ENCODE results near the gene NRG2.

NRG2 gene

DNA sequence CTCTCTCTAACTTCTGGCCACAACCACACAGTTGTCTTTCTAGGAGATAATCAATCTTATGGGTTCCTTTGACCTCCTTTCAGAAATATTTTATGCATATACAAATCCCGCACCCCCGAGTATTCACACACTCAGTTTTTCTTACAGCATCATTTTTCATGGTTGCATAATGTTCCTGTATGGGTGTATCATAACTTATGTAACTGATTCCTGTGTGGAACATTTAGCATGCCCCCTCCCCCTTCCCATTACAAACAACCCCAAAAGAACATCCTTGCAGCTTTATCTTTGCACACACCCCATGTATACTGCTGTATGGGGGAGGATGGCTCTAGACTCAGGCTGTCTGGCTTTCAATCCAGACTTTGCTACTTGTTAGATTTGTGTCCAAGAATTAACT lies 153.7 kb downstream of the NRG2 start:
- H3K4me3 ChIP-seq (replicated peaks; ENCODE audit: insufficient read depth, low read length): no peak overlapping the region
- no peak for DNase-seq (ENCODE audit: low read depth in 1 of 2, low spot score in 1 of 2)
- TF ChIP-seq POLR2AphosphoS5 (IDR thresholded peaks at IDR 0.05; ENCODE audit: low read depth) (no peak), GABPA (IDR thresholded peaks at IDR 0.05; ENCODE audit: low read depth) (no peak), SPI1 (IDR thresholded peaks at IDR 0.05; ENCODE audit: borderline replicate concordance, low read depth) (no peak)
- TF ChIP-seq, protein P1, sequence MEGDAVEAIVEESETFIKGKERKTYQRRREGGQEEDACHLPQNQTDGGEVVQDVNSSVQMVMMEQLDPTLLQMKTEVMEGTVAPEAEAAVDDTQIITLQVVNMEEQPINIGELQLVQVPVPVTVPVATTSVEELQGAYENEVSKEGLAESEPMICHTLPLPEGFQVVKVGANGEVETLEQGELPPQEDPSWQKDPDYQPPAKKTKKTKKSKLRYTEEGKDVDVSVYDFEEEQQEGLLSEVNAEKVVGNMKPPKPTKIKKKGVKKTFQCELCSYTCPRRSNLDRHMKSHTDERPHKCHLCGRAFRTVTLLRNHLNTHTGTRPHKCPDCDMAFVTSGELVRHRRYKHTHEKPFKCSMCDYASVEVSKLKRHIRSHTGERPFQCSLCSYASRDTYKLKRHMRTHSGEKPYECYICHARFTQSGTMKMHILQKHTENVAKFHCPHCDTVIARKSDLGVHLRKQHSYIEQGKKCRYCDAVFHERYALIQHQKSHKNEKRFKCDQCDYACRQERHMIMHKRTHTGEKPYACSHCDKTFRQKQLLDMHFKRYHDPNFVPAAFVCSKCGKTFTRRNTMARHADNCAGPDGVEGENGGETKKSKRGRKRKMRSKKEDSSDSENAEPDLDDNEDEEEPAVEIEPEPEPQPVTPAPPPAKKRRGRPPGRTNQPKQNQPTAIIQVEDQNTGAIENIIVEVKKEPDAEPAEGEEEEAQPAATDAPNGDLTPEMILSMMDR (IDR thresholded peaks at IDR 0.05; ENCODE audit: insufficient read depth, low read length): no peak
- TF ChIP-seq, protein P2, sequence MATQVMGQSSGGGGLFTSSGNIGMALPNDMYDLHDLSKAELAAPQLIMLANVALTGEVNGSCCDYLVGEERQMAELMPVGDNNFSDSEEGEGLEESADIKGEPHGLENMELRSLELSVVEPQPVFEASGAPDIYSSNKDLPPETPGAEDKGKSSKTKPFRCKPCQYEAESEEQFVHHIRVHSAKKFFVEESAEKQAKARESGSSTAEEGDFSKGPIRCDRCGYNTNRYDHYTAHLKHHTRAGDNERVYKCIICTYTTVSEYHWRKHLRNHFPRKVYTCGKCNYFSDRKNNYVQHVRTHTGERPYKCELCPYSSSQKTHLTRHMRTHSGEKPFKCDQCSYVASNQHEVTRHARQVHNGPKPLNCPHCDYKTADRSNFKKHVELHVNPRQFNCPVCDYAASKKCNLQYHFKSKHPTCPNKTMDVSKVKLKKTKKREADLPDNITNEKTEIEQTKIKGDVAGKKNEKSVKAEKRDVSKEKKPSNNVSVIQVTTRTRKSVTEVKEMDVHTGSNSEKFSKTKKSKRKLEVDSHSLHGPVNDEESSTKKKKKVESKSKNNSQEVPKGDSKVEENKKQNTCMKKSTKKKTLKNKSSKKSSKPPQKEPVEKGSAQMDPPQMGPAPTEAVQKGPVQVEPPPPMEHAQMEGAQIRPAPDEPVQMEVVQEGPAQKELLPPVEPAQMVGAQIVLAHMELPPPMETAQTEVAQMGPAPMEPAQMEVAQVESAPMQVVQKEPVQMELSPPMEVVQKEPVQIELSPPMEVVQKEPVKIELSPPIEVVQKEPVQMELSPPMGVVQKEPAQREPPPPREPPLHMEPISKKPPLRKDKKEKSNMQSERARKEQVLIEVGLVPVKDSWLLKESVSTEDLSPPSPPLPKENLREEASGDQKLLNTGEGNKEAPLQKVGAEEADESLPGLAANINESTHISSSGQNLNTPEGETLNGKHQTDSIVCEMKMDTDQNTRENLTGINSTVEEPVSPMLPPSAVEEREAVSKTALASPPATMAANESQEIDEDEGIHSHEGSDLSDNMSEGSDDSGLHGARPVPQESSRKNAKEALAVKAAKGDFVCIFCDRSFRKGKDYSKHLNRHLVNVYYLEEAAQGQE (IDR thresholded peaks at IDR 0.05; ENCODE audit: insufficient replicate concordance, low read depth): no peak
- H3K27ac ChIP-seq (replicated peaks): no peak overlapping the region
- no peaks in the 10 kb centered on the region for H3K27me3 ChIP-seq (ENCODE audit: insufficient read depth, poor library complexity, severe bottlenecking)

GRCh38 chr5:139888370-139888769 lies 154.7 kb downstream of the NRG2 start:
- Histone ChIP-seq H3K27ac (replicated peaks) (no peak overlapping the region), H3K4me3 (replicated peaks; ENCODE audit: insufficient read depth, low read length) (no peak overlapping the region), H3K27me3 (ENCODE audit: insufficient read depth, poor library complexity, severe bottlenecking) (no peaks in the 10 kb centered on the region)
- no peak for TF ChIP-seq GABPA (IDR thresholded peaks at IDR 0.05; ENCODE audit: low read depth)
- no peak for TF ChIP-seq POLR2AphosphoS5 (IDR thresholded peaks at IDR 0.05; ENCODE audit: low read depth)
- no peak for TF ChIP-seq SPI1 (IDR thresholded peaks at IDR 0.05; ENCODE audit: borderline replicate concordance, low read depth)
- TF ChIP-seq, protein P1 (IDR thresholded peaks at IDR 0.05; ENCODE audit: insufficient read depth, low read length): no peak
- TF ChIP-seq, protein P2 (IDR thresholded peaks at IDR 0.05; ENCODE audit: insufficient replicate concordance, low read depth): no peak
- no peak for DNase-seq (ENCODE audit: low read depth in 1 of 2, low spot score in 1 of 2)

DNA sequence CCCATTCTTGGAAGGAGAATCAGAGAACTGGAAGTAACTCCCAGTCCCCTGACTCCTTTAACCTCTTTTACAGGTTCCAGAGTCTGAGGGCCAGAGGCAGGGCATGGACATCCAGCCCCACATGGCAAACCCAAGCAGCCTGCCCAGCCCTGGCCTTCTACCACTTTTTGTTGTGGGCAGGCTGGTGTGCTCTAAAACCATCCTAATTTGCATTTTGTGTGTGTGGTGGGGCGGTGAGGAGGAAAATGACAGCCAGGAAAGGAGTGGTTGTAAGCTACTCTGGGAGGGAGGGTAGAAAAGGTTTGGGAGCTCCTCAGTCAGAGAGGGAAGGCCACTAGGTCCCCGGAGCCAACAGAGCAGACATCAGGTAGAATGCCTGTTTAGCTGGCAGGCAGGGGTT lies 156.9 kb downstream of the NRG2 start:
- TF ChIP-seq, protein P1 (IDR thresholded peaks at IDR 0.05; ENCODE audit: insufficient read depth, low read length): no peak
- Histone ChIP-seq H3K4me3 (replicated peaks; ENCODE audit: insufficient read depth, low read length) (no peak overlapping the region), H3K27me3 (ENCODE audit: insufficient read depth, poor library complexity, severe bottlenecking) (no peaks in the 10 kb centered on the region), H3K27ac (replicated peaks) (no peak overlapping the region)
- no peak for DNase-seq (ENCODE audit: low read depth in 1 of 2, low spot score in 1 of 2)

- Histone ChIP-seq H3K27me3 (ENCODE audit: insufficient read depth, poor library complexity, severe bottlenecking) (no peaks in the 10 kb centered on the region), H3K4me3 (replicated peaks; ENCODE audit: insufficient read depth, low read length) (no peak overlapping the region), H3K27ac (replicated peaks) (no peak overlapping the region)
- no peak for TF ChIP-seq SPI1 (IDR thresholded peaks at IDR 0.05; ENCODE audit: borderline replicate concordance, low read depth)
- TF ChIP-seq GABPA (IDR thresholded peaks at IDR 0.05; ENCODE audit: low read depth): no peak
- TF ChIP-seq, protein P1 (IDR thresholded peaks at IDR 0.05; ENCODE audit: insufficient read depth, low read length): no peak
- no peak for TF ChIP-seq POLR2AphosphoS5 (IDR thresholded peaks at IDR 0.05; ENCODE audit: low read depth)
- TF ChIP-seq, protein P2 (IDR thresholded peaks at IDR 0.05; ENCODE audit: insufficient replicate concordance, low read depth): no peak
- no peak for DNase-seq (ENCODE audit: low read depth in 1 of 2, low spot score in 1 of 2)
Observed at GRCh38 chr5:139885857-139886208, 157.3 kb downstream of the NRG2 start.

Measured in HL-60 (cell line).